NCI-H2107 treated with DMSO at 0.1 percent for 48 hours (cell line): Measurements from ENCODE around the gene MUC13.

Experiments
- DNase-seq: peaks from one replicate; lab custom pipeline; 2025; ENCODE audit not compliant: unreplicated experiment; lab: John Stamatoyannopoulos, UW

Gene MUC13

DNA sequence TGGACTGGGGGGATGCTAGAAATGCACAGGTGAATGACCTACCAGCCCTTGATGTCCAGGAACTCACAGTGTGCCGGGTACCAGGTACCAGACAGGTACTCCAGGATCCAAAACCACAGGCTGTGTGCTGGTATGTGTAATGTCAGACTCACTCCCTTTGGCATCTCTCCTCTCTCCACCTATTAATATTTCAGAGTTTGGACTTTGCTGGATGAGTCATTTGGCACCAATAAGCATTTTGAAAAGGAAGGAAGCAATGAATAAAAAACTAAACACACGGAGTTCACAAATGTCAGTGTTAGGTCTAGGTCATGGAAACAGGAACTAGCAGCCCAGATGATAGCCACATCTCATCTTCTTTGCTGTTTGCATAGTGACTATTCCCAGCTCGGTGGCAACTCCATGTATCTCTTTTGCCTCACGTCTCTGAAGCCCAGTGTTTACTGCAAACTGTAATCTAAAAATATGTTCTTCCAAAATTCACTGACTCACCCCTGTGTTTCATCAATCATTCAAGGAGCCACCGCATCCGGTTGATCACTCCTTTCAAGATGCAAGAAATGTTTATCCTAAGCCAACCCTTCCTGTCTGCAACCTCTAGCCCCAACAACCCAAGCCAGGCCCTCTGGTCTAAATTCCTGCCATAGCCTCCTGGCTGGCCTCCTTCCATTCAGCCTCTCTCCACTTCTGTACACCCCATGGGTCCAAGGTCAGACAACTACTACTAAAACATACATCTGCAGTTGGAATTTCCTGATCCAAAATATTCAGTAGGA is 55.8 kb downstream of the MUC13 start:
- no peak for DNase-seq

DNA sequence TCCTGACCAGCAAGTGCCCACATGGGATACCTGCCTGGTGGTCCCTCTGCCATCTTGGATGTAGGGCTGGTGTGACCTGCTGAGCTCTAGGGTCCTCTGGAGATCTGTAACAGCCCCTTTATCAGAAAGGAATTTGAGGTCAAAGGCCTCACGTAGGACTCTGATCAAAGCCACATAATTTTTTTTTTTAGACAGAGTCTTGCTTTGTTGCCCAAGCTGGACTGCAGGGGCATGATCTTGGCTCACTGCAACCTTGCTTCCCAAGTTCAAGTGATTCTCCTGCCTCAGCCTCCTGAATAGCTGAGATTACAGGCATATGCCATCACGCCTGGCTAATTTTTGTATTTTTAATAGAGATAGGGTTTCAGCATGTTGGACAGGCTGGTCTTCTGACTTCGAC is 56.9 kb downstream of the MUC13 start:
- DNase-seq, result no peak

DNA sequence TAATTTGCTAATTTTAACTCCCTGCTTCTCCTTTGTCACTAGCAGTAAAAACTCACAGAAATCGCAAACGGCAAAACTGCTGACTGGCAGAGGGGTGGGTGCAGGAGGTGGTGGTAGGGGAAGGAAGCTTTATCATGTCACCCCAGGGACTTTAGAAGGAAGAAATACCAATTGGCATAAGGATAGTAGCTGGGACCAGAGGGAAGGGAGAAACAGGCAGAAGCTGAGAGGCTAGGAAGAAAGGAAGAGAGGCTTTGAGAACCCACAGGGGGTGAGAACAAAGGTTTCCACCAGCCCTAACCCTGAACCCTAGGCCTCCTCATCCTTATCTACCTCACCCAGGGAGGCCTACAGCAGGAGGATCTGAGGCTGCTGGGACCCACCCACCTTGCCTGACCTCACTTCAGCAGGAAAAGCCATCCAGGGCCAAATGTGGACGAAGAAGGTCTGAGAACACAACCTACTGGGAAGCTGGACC is 58.1 kb downstream of the MUC13 start:
- DNase-seq, result no peak

DNA sequence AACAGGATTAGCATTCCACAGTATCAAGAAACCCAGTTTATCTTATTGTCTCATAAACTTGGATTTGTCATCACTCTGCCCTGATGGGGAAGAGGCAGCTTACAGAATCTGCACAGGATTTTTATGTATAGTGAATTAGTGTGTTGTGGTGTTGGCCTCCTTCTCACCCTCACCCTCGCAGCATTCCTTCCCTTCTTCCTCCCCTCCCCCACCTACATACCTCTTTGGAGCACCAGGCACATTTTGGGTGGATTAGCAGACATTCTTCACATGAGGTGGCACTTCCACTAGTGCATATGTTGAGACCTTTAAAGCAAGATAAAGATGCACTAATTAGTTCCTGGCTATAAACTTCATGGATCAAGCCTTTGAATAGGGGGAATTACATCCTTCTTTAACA is 61.3 kb downstream of the MUC13 start:
- DNase-seq, result no peak

DNA sequence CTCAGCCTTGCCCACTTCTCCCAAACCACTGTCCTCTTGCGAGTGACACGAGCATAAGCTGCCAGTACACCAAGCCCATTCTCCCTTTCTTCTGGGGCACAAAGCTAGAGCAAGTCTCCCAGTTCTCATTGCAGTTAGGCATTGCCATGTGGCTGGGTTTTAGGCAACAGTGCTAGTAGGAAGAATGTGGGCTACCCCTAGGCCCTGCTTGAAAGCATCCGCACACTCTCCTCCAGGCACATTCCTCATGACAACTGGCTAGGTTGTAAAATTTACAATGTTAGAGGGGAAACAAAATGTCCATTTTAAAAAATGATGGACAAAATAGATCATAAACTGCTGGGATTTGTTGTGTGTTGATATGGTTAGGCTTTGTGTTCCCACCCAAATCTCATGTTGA is 67.0 kb downstream of the MUC13 start:
- no peak for DNase-seq

DNA sequence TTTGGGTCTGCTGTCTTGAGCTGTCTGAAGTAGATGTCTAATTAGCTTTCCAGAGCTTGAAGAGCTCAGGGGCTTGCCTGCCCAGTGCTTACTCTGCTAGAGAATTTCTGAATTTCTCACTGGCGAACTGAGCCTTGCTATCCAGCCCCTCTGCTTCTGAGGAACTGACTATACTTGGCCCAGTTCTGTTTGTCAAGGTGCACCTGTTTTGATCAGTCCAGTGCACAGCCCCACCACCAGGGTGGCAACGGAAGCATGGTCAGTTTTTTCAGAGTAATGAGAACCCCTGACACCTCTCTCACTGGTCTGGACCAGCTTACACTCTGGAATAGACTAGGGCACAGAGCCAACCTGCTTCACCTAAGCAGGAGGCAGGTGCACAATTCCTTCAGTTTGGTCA is 72.5 kb downstream of the MUC13 start:
- DNase-seq, result no peak

DNA sequence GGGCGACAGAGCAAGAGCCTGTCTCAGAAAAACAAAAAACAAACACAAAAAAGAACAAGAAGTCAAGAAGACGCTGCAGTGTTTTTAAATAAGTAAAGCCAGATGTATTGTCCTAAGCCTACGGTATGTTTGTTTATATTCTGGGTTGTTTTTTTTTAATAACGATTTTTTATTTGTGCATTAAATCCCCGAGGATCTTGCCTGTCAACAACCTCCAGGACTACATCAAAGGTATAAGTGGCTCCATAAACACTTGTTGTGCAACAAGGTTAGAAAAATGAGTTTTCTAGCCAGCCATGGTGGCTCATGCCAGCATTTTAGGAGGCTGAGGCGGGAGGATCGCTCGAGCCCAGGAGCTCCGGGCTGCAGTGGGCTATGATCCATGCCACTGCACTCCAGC is 73.5 kb downstream of the MUC13 start:
- DNase-seq, result no peak

DNA sequence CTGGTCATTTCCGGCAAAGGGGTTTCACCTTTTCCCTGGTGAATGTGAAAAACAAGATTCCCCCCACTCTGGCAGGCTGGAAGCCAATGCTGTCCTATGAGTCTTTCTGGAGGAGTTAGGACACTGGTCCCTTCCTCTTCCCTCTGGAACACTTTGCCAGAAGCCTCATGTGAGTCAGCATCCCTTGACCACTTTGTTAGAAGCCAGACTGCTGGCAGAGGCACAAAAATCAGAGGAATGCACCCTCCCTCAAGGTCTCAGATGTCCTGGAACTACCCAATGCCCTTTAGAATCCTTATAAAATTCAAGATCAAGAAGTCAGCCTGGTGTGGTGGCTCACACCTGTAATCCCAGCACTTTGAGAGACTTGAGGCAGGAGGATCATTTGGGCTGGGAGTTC is 74.0 kb downstream of the MUC13 start:
- DNase-seq, result no peak

DNA sequence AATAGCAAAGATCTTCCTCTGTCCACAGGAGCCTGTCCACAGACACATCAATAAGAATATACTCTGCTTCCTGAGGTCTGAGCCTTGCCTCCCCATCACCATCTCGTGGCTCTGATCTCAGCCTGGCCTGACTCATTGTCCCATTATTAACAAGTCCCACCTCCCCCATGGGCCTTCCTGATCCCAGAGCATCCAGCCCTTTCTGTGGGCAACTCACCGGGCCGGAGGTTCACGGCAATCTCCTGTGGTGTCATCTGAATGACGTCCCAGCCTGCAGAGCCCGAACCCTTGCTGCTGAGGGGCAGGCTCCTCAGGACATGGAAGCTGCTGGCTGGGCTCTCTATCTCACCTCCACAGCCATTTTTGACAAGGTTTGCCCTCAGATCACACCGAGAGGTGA is 75.5 kb downstream of the MUC13 start:
- no peak for DNase-seq

DNA sequence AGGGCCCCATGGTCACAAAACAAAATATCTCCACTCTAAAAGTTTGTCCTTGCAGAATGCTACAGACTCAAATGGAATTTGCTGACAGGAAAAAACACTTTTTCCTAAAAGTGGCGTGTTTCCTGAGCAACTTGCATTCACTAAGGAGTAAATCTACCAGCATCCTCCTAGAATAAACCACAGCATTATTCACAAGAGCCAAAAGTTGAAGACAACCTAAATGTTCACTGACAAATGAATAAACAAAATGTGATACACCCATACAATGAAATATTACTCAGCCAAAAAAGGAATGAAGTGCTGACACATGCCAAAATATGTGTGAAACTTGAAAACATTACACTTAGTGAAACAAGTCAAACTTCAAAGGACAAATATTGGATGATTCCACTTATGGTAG is 76.3 kb downstream of the MUC13 start:
- DNase-seq, result no peak

DNA sequence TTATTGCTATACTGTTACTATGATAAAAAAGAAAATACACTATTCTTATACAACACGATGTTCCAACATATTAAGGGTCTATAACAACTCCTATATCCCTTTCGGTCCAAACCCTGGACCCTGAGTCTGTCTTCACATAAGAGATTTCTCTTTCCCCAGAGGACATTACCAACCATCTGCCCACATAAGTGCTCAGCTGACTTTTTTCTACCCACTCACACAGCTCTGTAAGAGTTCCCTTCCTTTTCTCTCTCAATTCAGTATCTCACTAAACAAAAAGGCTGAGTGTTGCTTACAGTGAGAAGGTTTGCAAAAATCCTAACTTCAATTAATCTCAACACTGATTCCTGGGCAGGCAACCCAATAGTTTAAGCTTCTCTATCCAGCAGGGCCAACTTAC is 77.9 kb downstream of the MUC13 start:
- no peak for DNase-seq
